IMR-90 (cell line): ENCODE measurements around the gene MGST2. TPM values are rescaled to one million over a fixed set of nuclear protein-coding genes. Genes with fewer than 3 reads are reported as not detected.

Source experiments
- ATAC-seq: fragments of 200-7000 bp; cut with Tn5 transposase; 2 replicates; pipeline ENCODE4 v1.9.1; 2020; ENCODE audit warnings: low read depth, mild to moderate bottlenecking, moderate library complexity
- BruUV-seq: library from RNA; stranded (reverse); fragments of 400-500 nt; replicated peaks from 2 replicates; lab custom pipeline; 2021; lab: Mats Ljungman, UMichigan
- CTCF ChIA-PET: fragments of 300-600 bp; formaldehyde crosslinking; extraction: SDS; loops from one replicate; lab custom pipeline; 2021; ENCODE audit warnings: antibody characterized with exemption; lab: Yijun Ruan, JAX
- POLR2A ChIA-PET: fragments of 300-600 bp; sonication (Branson Sonifier 250); formaldehyde crosslinking; loops from one replicate; lab custom pipeline; 2022; ENCODE audit warnings: antibody characterized with exemption; ENCODE audit not compliant: unreplicated experiment; lab: Charles Lee
- DNase-seq: peaks from one replicate; pipeline ENCODE4 v3.0.0; 2013
- H2AFZ ChIP-seq: replicated peaks from 2 replicates; pipeline ENCODE3; 2013; ENCODE audit warnings: low read length, mild to moderate bottlenecking; ENCODE audit not compliant: poor library complexity
- H2AK5ac ChIP-seq: 2 replicates; pipeline ENCODE4 v1.6.1; 2013; ENCODE audit warnings: low read depth, low read length, inconsistent platforms
- H2AK9ac ChIP-seq: replicated peaks from 2 replicates; pipeline ENCODE3; 2013; ENCODE audit warnings: mild to moderate bottlenecking, low read depth, low read length, moderate library complexity; ENCODE audit not compliant: poor library complexity
- H2BK120ac ChIP-seq: 2 replicates; pipeline ENCODE4 v1.6.1; 2013; ENCODE audit warnings: low read depth, low read length, inconsistent platforms
- H2BK15ac ChIP-seq: 3 replicates; pipeline ENCODE4 v1.6.1; 2013; ENCODE audit warnings: low read depth, low read length, inconsistent platforms
- H2BK20ac ChIP-seq: 2 replicates; pipeline ENCODE4 v1.6.1; 2013; ENCODE audit warnings: low read depth, mild to moderate bottlenecking, inconsistent platforms, low read length, moderate library complexity
- H2BK5ac ChIP-seq: 2 replicates; pipeline ENCODE4 v1.6.1; 2013; ENCODE audit warnings: mild to moderate bottlenecking, low read depth, low read length, inconsistent platforms; ENCODE audit not compliant: poor library complexity, severe bottlenecking
- H3K14ac ChIP-seq: replicated peaks from 2 replicates; pipeline ENCODE4 v1.6.1; 2013; ENCODE audit warnings: low read depth, low read length, inconsistent platforms
- H3K18ac ChIP-seq: 2 replicates; pipeline ENCODE4 v1.6.1; 2013; ENCODE audit warnings: low read depth, low read length, control low read depth
- H3K23ac ChIP-seq: 2 replicates; pipeline ENCODE4 v1.6.1; 2013; ENCODE audit warnings: low read depth, low read length, inconsistent platforms
- H3K27ac ChIP-seq: 2 replicates; pipeline ENCODE4 v1.5.1; 2013; ENCODE audit warnings: mild to moderate bottlenecking, control low read depth, low read length; ENCODE audit not compliant: insufficient read depth
- H3K27me3 ChIP-seq: 2 replicates; pipeline ENCODE4 v1.6.1; 2013; ENCODE audit warnings: low read length; ENCODE audit not compliant: control insufficient read depth, insufficient read depth
- H3K36me3 ChIP-seq: 2 replicates; pipeline ENCODE4 v1.6.1; 2013; ENCODE audit warnings: low read length, mixed read lengths; ENCODE audit not compliant: control insufficient read depth, insufficient read depth
- H3K4ac ChIP-seq: 2 replicates; pipeline ENCODE4 v1.6.1; 2013; ENCODE audit warnings: low read depth, low read length, inconsistent platforms
- H3K4me1 ChIP-seq: 2 replicates; pipeline ENCODE4 v1.6.1; 2013; ENCODE audit warnings: low read length, mixed read lengths; ENCODE audit not compliant: control insufficient read depth, insufficient read depth
- H3K4me2 ChIP-seq: 2 replicates; pipeline ENCODE4 v1.6.1; 2013; ENCODE audit warnings: low read depth, mild to moderate bottlenecking, control low read depth, low read length, moderate library complexity
- H3K4me3 ChIP-seq: 2 replicates; pipeline ENCODE4 v1.5.1; 2013; ENCODE audit warnings: low read depth, mild to moderate bottlenecking, control low read depth, low read length, moderate library complexity; ENCODE audit not compliant: insufficient read depth
- H3K56ac ChIP-seq: 2 replicates; pipeline ENCODE4 v1.6.1; 2013; ENCODE audit warnings: low read length, inconsistent platforms; ENCODE audit not compliant: insufficient read depth; ENCODE audit errors: extremely low read depth
- H3K79me1 ChIP-seq, 2 experiments: 2 replicates each; pipeline ENCODE4 v1.6.1; 2013; ENCODE audit warnings: low read length in 2 of 2, inconsistent platforms in 1 of 2, low read depth in 1 of 2
- H3K9ac ChIP-seq: 2 replicates; pipeline ENCODE4 v1.6.1; 2013; ENCODE audit warnings: low read depth, low read length, control low read depth
- H3K9me1 ChIP-seq: 2 replicates; pipeline ENCODE4 v1.6.1; 2013; ENCODE audit warnings: low read length, inconsistent platforms; ENCODE audit not compliant: insufficient read depth
- H3K9me3 ChIP-seq: 2 replicates; pipeline ENCODE4 v1.6.1; 2013; ENCODE audit warnings: low read length; ENCODE audit not compliant: control insufficient read depth, insufficient read depth
- H4K20me1 ChIP-seq: 2 replicates; pipeline ENCODE4 v1.6.1; 2013; ENCODE audit warnings: low read length, inconsistent platforms; ENCODE audit not compliant: insufficient read depth
- H4K5ac ChIP-seq: 2 replicates; pipeline ENCODE4 v1.6.1; 2013; ENCODE audit warnings: mild to moderate bottlenecking, low read depth, low read length, control low read depth
- H4K8ac ChIP-seq, 2 experiments: 2 replicates each; pipeline ENCODE4 v1.6.1; 2013; ENCODE audit warnings: low read depth in 2 of 2, low read length in 2 of 2, control low read depth in 1 of 2, inconsistent platforms in 1 of 2
- H4K91ac ChIP-seq: 2 replicates; pipeline ENCODE4 v1.6.1; 2013; ENCODE audit warnings: low read depth, low read length, inconsistent platforms; ENCODE audit not compliant: insufficient read depth
- CEBPB ChIP-seq: IDR thresholded peaks from 2 replicates; pipeline ENCODE4 v1.6.1; 2012; ENCODE audit warnings: low read depth, low read length, improper control_type of control experiment
- FOS ChIP-seq: fragments of 150-350 bp; IDR thresholded peaks from 2 replicates; pipeline ENCODE4 v1.6.1; 2016; ENCODE audit warnings: low read depth, low read length
- WGBS, 2 experiments: methylation state at CpG; one replicate each; pipeline versions ENCODE4 v1.1.5 to v1.1.7; 2013; ENCODE audit warnings: missing lambda C conversion rate in 2 of 2; ENCODE audit not compliant: insufficient read length in 1 of 2; ENCODE audit errors: extremely low coverage in 2 of 2; 5-methylcytosine and 5-hydroxymethylcytosine counted together
- dilution Hi-C: fragments of 300-500 bp; cut with HindIII; formaldehyde crosslinking; loops from one replicate; pipeline ENCODE4 v1.14.3; 2018; ENCODE audit warnings: low sequenced_read_pairs; ENCODE audit not compliant: unreplicated experiment
- in situ Hi-C: fragments of 300-500 bp; cut with MboI; formaldehyde crosslinking; loops from 3 replicates; pipeline ENCODE4 v1.14.3; 2019; ENCODE audit warnings: low sequenced_read_pairs, inconsistent platforms, mixed read lengths
- intact Hi-C: fragments of 100-400 bp; cut with micrococcal nuclease; formaldehyde crosslinking; loops from 2 replicates; pipeline ENCODE4 v1.10.0; 2022
- polyA plus RNA-seq, 3 experiments: library from polyadenylated mRNA; depleted of rRNA; stranded (reverse); fragments of >200 nt; gene quantifications; 2 replicates each; pipeline ENCODE4 v1.2.3, GENCODE V29; 2012; ENCODE audit warnings: low replicate concordance in 1 of 3
- total RNA-seq: library from RNA; depleted of rRNA; stranded (reverse); fragments of >200 nt; gene quantifications from 2 replicates; pipeline ENCODE4 v1.2.3, GENCODE V29; 2012

The MGST2 gene
- total and polyA plus RNA-seq, 2 of the 4 experiments (the other 2 are of a cell fraction): 4.8 to 10.5 TPM

GRCh38 chr4:139718358-139718757 lies 52.7 kb downstream of the MGST2 start:
- ChIA-PET POLR2A (no interaction called here), CTCF (no interaction called here)
- H4K5ac ChIP-seq: no peak overlapping the region
- peaks cover 3% of the 10 kb centered on the region; the same call in 1 of the 2 replicates for H3K9me1 ChIP-seq
- H3K9ac ChIP-seq: no peak overlapping the region
- no peak overlapping the region for H2BK20ac ChIP-seq
- H3K14ac ChIP-seq: no peak overlapping the region
- H3K27ac ChIP-seq: no peak overlapping the region
- intact Hi-C loops (no loop called here), in situ Hi-C loops (no loop called here), dilution Hi-C loops (no loop called here)
- no peak overlapping the region for H3K23ac ChIP-seq
- no TSS peak for BruUV-seq
- no peaks in the 10 kb centered on the region for H3K79me1 ChIP-seq
- H2AK5ac ChIP-seq: no peak overlapping the region
- H4K91ac ChIP-seq: no peak overlapping the region
- no peak overlapping the region for H3K4ac ChIP-seq
- WGBS, 2 experiments: 86% methylated on average over 2 of the region's 6 CpGs; no CpG with 5 or more reads in 1 of the 2 experiments
- TF ChIP-seq FOS (no peak), CEBPB (no peak)
- no peaks in the 10 kb centered on the region for H3K9me3 ChIP-seq
- H4K8ac ChIP-seq: no peak overlapping the region
- no peaks in the 10 kb centered on the region for H3K27me3 ChIP-seq
- no peak overlapping the region for H3K4me2 ChIP-seq
- no peak overlapping the region for H2AFZ ChIP-seq
- DNase-seq: no peak
- H2BK120ac ChIP-seq: no peak overlapping the region
- no peak overlapping the region for H2BK15ac ChIP-seq
- H2AK9ac ChIP-seq: no peak overlapping the region
- ATAC-seq: no peak
- no peak overlapping the region for H3K4me3 ChIP-seq
- no peaks in the 10 kb centered on the region for H4K20me1 ChIP-seq
- H3K36me3 ChIP-seq: peaks cover 12% of the 10 kb centered on the region; the same call in 1 of the 2 replicates
- H3K4me1 ChIP-seq: peaks cover 6% of the 10 kb centered on the region; the same call in 1 of the 2 replicates
- H3K56ac ChIP-seq: no peak overlapping the region
- H3K18ac ChIP-seq: no peak overlapping the region
- no peak overlapping the region for H2BK5ac ChIP-seq
